WTC11 (cell line): ENCODE results near the gene ISM2. TPM values are rescaled to one million over a fixed set of nuclear protein-coding genes. Genes with fewer than 3 reads are reported as not detected.

Source experiments
- ATAC-seq: fragments of 200-7000 bp; cut with Tn5 transposase; 2 replicates; pipeline ENCODE4 v1.10.0; 2021; ENCODE audit warnings: mild to moderate bottlenecking, moderate library complexity
- CTCF ChIA-PET: fragments of 300-600 bp; sonication (Branson Sonifier 250); formaldehyde crosslinking; loops from one replicate; lab custom pipeline; 2021; ENCODE audit warnings: antibody characterized with exemption; lab: Charles Lee
- POLR2A ChIA-PET: fragments of 350-600 bp; sonication (Branson Sonifier 250); formaldehyde crosslinking; loops from one replicate; lab custom pipeline; 2021; ENCODE audit warnings: antibody characterized with exemption; lab: Charles Lee
- DNase-seq: peaks from one replicate; pipeline ENCODE4 v3.0.0; 2021; ENCODE audit warnings: low spot score
- H3K27ac Mint-ChIP-seq: 2 replicates; pipeline ENCODE4 v1.8.0; 2021; ENCODE audit warnings: mixed read lengths
- H3K27me3 Mint-ChIP-seq: 2 replicates; pipeline ENCODE4 v1.8.0; 2021; ENCODE audit warnings: low read depth, mild to moderate bottlenecking, moderate library complexity, mixed read lengths
- H3K36me3 Mint-ChIP-seq: 2 replicates; pipeline ENCODE4 v1.8.0; 2021; ENCODE audit warnings: mixed read lengths
- H3K4me1 Mint-ChIP-seq: 2 replicates; pipeline ENCODE4 v1.8.0; 2022; ENCODE audit warnings: mixed read lengths
- H3K4me3 Mint-ChIP-seq: 2 replicates; pipeline ENCODE4 v1.8.0; 2021; ENCODE audit warnings: mild to moderate bottlenecking, moderate library complexity, mixed read lengths
- H3K9me3 Mint-ChIP-seq: 2 replicates; pipeline ENCODE4 v1.8.0; 2021; ENCODE audit warnings: mixed read lengths
- ATF6 ChIP-seq: sonication (generic); formaldehyde crosslinking; IDR thresholded peaks from 2 replicates; pipeline ENCODE4 v1.8.1; 2023; ENCODE audit warnings: mild to moderate bottlenecking, missing genetic modification reagents
- CTCF ChIP-seq: fragments of 200-600 bp; IDR thresholded peaks from 2 replicates; pipeline ENCODE4 v1.8.0; 2022; ENCODE audit warnings: antibody characterized with exemption
- E2F1 ChIP-seq: sonication (generic); formaldehyde crosslinking; IDR thresholded peaks from 2 replicates; pipeline ENCODE4 v1.8.0; 2022; ENCODE audit warnings: mild to moderate bottlenecking, missing genetic modification reagents
- ERG ChIP-seq: fragments of 250-450 bp; sonication (Bioruptor Pico); IDR thresholded peaks from 2 replicates; pipeline ENCODE4 v1.8.0; 2021; ENCODE audit warnings: mild to moderate bottlenecking
- ETV6 ChIP-seq: sonication (generic); formaldehyde crosslinking; IDR thresholded peaks from 2 replicates; pipeline ENCODE4 v1.8.1; 2022; ENCODE audit warnings: mild to moderate bottlenecking, missing genetic modification reagents
- FOXP4 ChIP-seq: sonication (generic); formaldehyde crosslinking; IDR thresholded peaks from 2 replicates; pipeline ENCODE4 v1.8.0; 2022; ENCODE audit warnings: mild to moderate bottlenecking, missing genetic modification reagents
- GTF2I ChIP-seq: fragments of 250-450 bp; sonication (Bioruptor Pico); conservative IDR thresholded peaks from 2 replicates; pipeline ENCODE4 v1.4.0; 2021; ENCODE audit warnings: mild to moderate bottlenecking
- TEAD1 ChIP-seq: sonication (generic); formaldehyde crosslinking; IDR thresholded peaks from 2 replicates; pipeline ENCODE4 v1.8.0; 2022; ENCODE audit warnings: mild to moderate bottlenecking, missing genetic modification reagents
- TEAD4 ChIP-seq: sonication (generic); formaldehyde crosslinking; IDR thresholded peaks from 2 replicates; pipeline ENCODE4 v1.8.0; 2022; ENCODE audit warnings: mild to moderate bottlenecking, missing genetic modification reagents
- ZNF512 ChIP-seq: sonication (generic); formaldehyde crosslinking; IDR thresholded peaks from 2 replicates; pipeline ENCODE4 v1.8.1; 2022; ENCODE audit warnings: missing genetic modification reagents, borderline replicate concordance
- total RNA-seq: library from RNA; stranded (reverse); gene quantifications from 3 replicates; pipeline ENCODE4 v1.2.3, GENCODE V29; 2021

The ISM2 gene
- total RNA-seq, 1 experiment from 2014 or later: 1.4 TPM

GRCh38 chr14:77475432-77476115 is 23.0 kb downstream of the ISM2 start:
- Mint-ChIP-seq H3K9me3 (no peaks in the 10 kb centered on the region), H3K27ac (no peak overlapping the region)

More at GRCh38 chr14:77475432-77476115, 23.0 kb downstream of the ISM2 start:
- peak; percentile 20 for ATAC-seq
- TF ChIP-seq TEAD4 (CRISPR knock-in tag) (no peak), ZNF512 (no peak), GTF2I (CRISPR knock-in tag) (no peak), E2F1 (CRISPR knock-in tag) (no peak), ERG (CRISPR knock-in tag) (no peak), CTCF (no peak), TEAD1 (CRISPR knock-in tag) (no peak), ATF6 (CRISPR knock-in tag) (no peak), ETV6 (no peak), FOXP4 (CRISPR knock-in tag) (no peak)
- TF ChIP-seq, all 79 proteins: peak for 0
- Mint-ChIP-seq H3K27me3 (no peaks in the 10 kb centered on the region), H3K4me1 (peaks cover 26% of the 10 kb centered on the region), H3K4me3 (no peak overlapping the region), H3K36me3 (no peaks in the 10 kb centered on the region)
- ChIA-PET CTCF (interaction anchor here (1.0 kb wide), 1 partner anchor 17 kb away, joined by 6 read pairs; no protein-coding TSS in a partner anchor), POLR2A (no interaction called here)
- no peak for DNase-seq
